ENCODE data around the gene CYB5A. TPM values are rescaled to one million over a fixed set of nuclear protein-coding genes. Genes with fewer than 3 reads are reported as not detected.

The CYB5A gene
- total and polyA plus RNA-seq, 2 of the 8 experiments (the other 6 are each of a cell fraction or from before 2014, with no cell fraction given): 154 to 195 TPM

DNA sequence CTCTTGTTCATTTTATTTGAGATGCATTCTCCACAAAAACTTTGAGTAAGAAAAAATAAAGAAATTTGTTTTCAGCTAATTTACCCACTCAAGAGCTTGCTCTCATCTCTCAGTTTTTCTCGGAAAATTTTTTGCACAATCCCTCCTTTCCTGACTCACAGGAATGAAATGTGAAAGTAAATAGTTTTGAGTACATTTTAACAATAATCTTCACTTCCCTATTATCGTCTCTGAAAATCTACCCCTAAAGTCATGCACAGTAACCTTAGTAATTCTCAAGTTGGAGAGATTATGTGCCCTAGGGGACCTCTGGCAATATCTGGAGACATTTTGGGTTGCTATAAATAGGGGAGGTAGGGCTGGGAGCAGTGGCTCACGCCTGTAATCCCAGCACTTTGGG is 2.6 kb downstream of the CYB5A start:
- Histone ChIP-seq H3K18ac (ENCODE audit: extremely low read depth, low read length) (0 out of 2 replicates have a peak overlapping the region, but pooled peaks have one; percentile 42), H4K91ac (replicated peaks; ENCODE audit: insufficient read length, low read length) (no peak overlapping the region), H3K36me3 (ENCODE audit: control insufficient read depth in 2 of 4, insufficient read depth in 4 of 4, low read length in 3 of 4) (no peaks in the 10 kb centered on the region), H3K23me2 (ENCODE audit: low read depth, low read length) (peaks cover 8% of the 10 kb centered on the region; the same call in 1 of the 2 replicates), H2BK20ac (ENCODE audit: low read length) (no peak overlapping the region), H3K14ac (ENCODE audit: insufficient read length) (no peak overlapping the region), H3K79me2 (ENCODE audit: control insufficient read depth in 1 of 2, insufficient read depth in 2 of 2, low read length in 2 of 2) (peaks cover 12 to 65% of the 10 kb centered on the region in 2 experiments), H2BK5ac (ENCODE audit: low read depth, low read length) (0 out of 2 replicates have a peak overlapping the region, but pooled peaks have one; percentile 87), H4K8ac (ENCODE audit: extremely low read depth, insufficient read depth, low read length) (no peak overlapping the region), H2BK12ac (ENCODE audit: low read depth, low read length) (peak overlapping the region; percentile 94; the same call in 1 of the 2 replicates), H2AFZ (ENCODE audit: low read length) (no peak overlapping the region), H3K4me1 (replicated peaks in 1 of 4; ENCODE audit: control insufficient read depth in 3 of 4, insufficient read depth in 4 of 4, low read length in 3 of 4) (peaks cover 7 to 25% (median 9%) of the 10 kb centered on the region in 4 experiments; a peak in 6 of 7 replicates), H2BK120ac (replicated peaks; ENCODE audit: low read depth, low read length) (no peak overlapping the region), H4K5ac (ENCODE audit: insufficient read length, low read depth, low read length) (no peak overlapping the region), H2AK5ac (ENCODE audit: low read depth, low read length) (no peak overlapping the region), H3K4me2 (ENCODE audit: insufficient read depth in 1 of 2, low read depth in 2 of 2, low read length in 2 of 2) (peak overlapping the region in 1 of 2 experiments; percentile 48; a peak in 1 of 4 replicates), H3K27me3 (replicated peaks in 1 of 4; ENCODE audit: control insufficient read depth in 3 of 4, extremely low read depth in 1 of 4, insufficient read depth in 3 of 4, low read length in 3 of 4) (no peaks in the 10 kb centered on the region), H4K20me1 (replicated peaks in 1 of 2; ENCODE audit: control insufficient read depth in 1 of 2, insufficient read depth in 2 of 2, low read length in 2 of 2) (no peaks in the 10 kb centered on the region), H3K4ac (replicated peaks; ENCODE audit: insufficient read length, low read depth, low read length) (no peak overlapping the region), H3K56ac (replicated peaks; ENCODE audit: insufficient read length, low read depth, low read length) (no peak overlapping the region), H3K27ac (ENCODE audit: low read depth, low read length) (no peak overlapping the region), H3K79me1 (ENCODE audit: low read depth, low read length) (peaks cover 9% of the 10 kb centered on the region), H2BK15ac (ENCODE audit: low read length) (no peak overlapping the region), H3K4me3 (ENCODE audit: extremely low read depth in 1 of 4, insufficient read depth in 2 of 4, low read depth in 3 of 4, low read length in 4 of 4) (no peak overlapping the region), H3K9ac (replicated peaks in 1 of 4; ENCODE audit: extremely low read depth in 1 of 4, low read depth in 3 of 4, low read length in 3 of 4) (no peak overlapping the region), H3K23ac (ENCODE audit: insufficient read length) (no peak overlapping the region), H3K9me3 (ENCODE audit: insufficient read depth in 2 of 2, low read depth in 1 of 2, low read length in 1 of 2) (peaks cover 0 to 6% of the 10 kb centered on the region in 2 experiments; a peak in 1 of 4 replicates)
- 88% methylated on average over 3 of the region's 3 CpGs; no CpG with 5 or more reads in 1 of the 2 experiments for WGBS, 2 experiments (ENCODE audit: extremely low coverage in 1 of 2, insufficient coverage in 1 of 2, insufficient read length in 1 of 2, insufficient replicate concordance in 2 of 2, low coverage in 1 of 2, low lambda C conversion rate in 2 of 2, missing lambda C conversion rate in 1 of 2)
- FAIRE-seq (no peak), DNase-seq (ENCODE audit: low read depth in 1 of 2, low spot score in 2 of 2) (no peak)
- ChIA-PET CTCF (ENCODE audit: partially characterized antibody) (interaction anchor here (0.8 to 0.9 kb wide), 2 partner anchors 40 to 41 kb away, joined by 3 read pairs; no protein-coding TSS in a partner anchor), POLR2A (ENCODE audit: partially characterized antibody) (interaction anchor here (1.2 to 1.3 kb wide), 2 partner anchors 13 to 20 kb away, joined by 3 read pairs; no protein-coding TSS in a partner anchor)
- TF ChIP-seq RFX5 (IDR thresholded peaks at IDR 0.05; ENCODE audit: borderline replicate concordance, low read depth, low read length) (no peak), JUND (IDR thresholded peaks at IDR 0.05; ENCODE audit: low read length) (no peak), ASH2L (IDR thresholded peaks at IDR 0.05; ENCODE audit: low read length) (no peak), MAFK (IDR thresholded peaks at IDR 0.05; ENCODE audit: low read depth, low read length) (no peak), CHD1 (IDR thresholded peaks at IDR 0.05; ENCODE audit: low read depth, low read length) (no peak), RBBP5 (IDR thresholded peaks at IDR 0.05; ENCODE audit: borderline replicate concordance, low read depth, low read length) (no peak), SIRT6 (IDR thresholded peaks at IDR 0.05; ENCODE audit: low read length) (no peak), KDM4A (IDR thresholded peaks at IDR 0.05; ENCODE audit: low read depth, low read length, severe bottlenecking) (no peak), NRF1 (IDR thresholded peaks at IDR 0.05; ENCODE audit: low read depth, low read length) (no peak)

Data from H1 (cell line).